HG02943 (cell line): Measurements from ENCODE around the gene OR52M1.

Experiments
- ATAC-seq: cut with Tn5 transposase; IDR thresholded peaks from one replicate; pipeline ENCODE4 v1.9.1; 2021; ENCODE audit warnings: mild to moderate bottlenecking, low read depth, moderate library complexity; ENCODE audit not compliant: unreplicated experiment

OR52M1 gene

GRCh38 chr11:4560467-4560866, 15.5 kb downstream of the OR52M1 start:
- ATAC-seq: no peak

GRCh38 chr11:4565371-4565770, 20.4 kb downstream of the OR52M1 start:
- no peak for ATAC-seq

GRCh38 chr11:4569075-4569474, 24.1 kb downstream of the OR52M1 start:
- ATAC-seq: no peak

GRCh38 chr11:4576880-4577279, 31.9 kb downstream of the OR52M1 start:
- ATAC-seq: no peak

- no peak for ATAC-seq
These were observed 32.8 kb downstream of the OR52M1 start for GRCh38 chr11:4577761-4578160.

GRCh38 chr11:4578624-4579023, 33.6 kb downstream of the OR52M1 start:
- ATAC-seq: no peak

- ATAC-seq: no peak
These were observed 35.1 kb downstream of the OR52M1 start for GRCh38 chr11:4580124-4580523.

- ATAC-seq: no peak
These were observed 36.5 kb downstream of the OR52M1 start, which contains the start of gene OR52I2 for GRCh38 chr11:4581443-4581842. Gene OR52I2, plus strand, starts transcription at chr11:4581743.

GRCh38 chr11:4589017-4589416, 44.0 kb downstream of the OR52M1 start:
- ATAC-seq: no peak

GRCh38 chr11:4593739-4594138, 48.7 kb downstream of the OR52M1 start, which contains the start of gene OR52I1:
Gene OR52I1, plus strand, starts transcription at chr11:4594039. Its CDS starts 0 bp downstream, at chr11:4594039.
- ATAC-seq: no peak
